RCC 7860 (cell line): Measurements from ENCODE around the gene LARP4B.

Experiments used
- DNase-seq: peaks from one replicate; pipeline ENCODE4 v3.0.0-alpha.2; 2015; ENCODE audit warnings: low spot score
- FAIRE-seq: peaks from 2 replicates; lab custom pipeline; 2012; peaks lifted over from hg19 to GRCh38; lab: Jason Lieb, UNC

LARP4B gene

DNA sequence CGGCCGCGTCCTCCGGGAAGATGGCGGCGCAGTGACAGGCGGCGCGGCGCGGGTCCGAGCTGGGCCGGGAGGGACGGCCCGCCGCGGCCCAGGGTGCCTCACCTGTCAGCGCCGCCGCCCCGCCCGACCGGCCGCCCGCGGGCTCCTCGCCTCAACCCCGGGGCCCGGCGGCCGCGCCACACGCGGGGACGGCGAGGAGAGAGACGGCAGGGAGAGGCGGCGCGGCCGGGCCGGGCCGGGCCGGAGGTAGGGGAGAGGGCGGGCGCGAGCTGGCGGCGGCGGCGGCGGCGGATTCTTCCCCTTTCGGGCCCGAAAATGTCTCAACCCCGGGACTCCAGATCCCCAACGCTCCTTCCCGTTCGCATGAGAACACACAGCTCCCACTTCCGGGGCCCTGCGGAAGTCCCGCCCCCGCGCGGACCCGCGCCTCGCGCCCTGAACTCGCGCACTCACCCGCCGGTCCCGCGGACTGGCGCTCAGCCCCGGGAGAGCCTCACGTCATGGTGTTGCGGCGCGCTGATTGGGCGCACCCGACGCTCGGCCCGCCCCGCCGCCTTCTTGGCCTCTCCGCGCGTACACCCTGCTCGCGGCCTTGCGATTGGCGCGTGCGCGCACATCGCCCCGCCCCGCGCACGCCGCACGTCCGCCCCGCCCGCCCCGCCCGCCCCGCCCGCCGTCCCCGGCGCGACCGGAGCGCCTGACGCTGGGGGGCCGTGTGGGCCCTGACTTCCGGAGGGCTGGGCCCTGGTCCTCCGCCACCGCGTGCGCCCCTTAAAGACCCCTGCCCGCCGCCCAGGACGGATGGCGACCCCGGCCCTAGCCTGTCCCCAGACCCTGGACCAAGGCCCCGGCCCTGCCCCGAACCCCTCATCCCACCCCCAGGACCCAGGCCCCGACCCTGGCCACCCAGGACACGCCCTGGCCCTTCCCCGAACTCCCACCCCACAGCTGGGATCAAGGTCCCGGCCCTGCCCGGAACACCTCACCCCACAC is at the start of gene LARP4B:
Gene LARP4B, minus strand, starts transcription at position 380 of the 993 bp plus-strand sequence. CDS start 45,984 bp downstream, outside the sequence.
- DNase-seq, result peak; percentile 96
- FAIRE-seq, result no peak

DNA sequence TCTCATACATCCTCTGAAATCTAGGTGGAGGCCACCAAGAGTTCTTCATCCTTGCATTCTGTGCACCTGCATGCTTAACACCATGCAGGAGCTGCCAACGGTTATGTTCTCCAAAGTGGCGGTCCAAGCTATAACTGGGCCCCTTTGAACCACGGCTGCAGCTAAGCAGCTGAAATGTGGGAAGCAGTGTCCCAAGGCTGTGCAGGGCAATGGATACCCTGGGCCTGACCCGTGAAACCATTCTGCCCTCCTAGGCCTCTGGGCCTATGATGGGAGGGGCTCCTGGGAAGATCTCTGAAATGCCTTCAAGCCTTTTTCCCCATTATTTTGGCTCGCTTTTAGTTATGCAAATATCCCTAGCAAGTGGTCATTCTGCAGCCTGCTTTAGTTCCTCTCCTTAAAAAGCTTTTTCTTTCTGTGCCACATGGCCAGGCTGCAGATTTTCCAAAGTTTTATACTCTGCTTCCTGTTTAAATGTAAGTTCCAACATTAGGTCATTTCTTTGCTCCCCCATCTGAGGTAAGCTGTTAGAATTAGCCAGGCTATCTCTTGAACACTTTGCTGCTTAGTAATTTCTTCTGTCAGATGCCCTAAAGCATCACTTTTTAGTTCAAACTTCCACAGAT is 49.1 kb upstream of the LARP4B start:
- FAIRE-seq (no peak), DNase-seq (no peak)

DNA sequence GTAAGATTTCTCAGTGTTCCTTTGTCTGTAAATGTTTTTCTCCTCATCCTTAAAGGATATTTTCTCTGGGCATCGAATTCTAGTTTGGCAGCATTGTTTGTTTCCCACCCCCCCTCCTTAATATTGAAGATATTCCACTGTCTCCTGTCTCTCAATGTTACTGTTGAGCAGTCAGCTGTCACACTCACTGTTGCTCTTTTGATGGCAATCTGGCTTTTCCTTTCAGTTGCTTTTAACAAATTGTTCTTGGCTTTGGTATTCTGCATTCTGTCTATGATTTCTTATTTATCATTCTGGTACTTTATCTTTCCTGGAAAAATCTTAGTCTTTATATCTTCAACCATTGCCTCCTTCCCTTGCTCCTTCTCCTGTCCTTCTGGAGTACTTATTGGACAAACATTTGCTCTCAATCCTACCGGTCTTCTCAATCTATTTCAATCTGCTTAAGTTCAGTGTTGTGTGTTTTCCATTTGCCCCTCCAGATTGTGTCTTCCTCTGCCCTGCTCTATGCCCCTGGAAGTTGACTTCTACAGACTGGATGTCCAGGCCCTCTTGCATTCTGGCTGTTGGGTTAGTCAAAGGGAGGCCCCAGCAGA is 47.4 kb upstream of the LARP4B start:
- DNase-seq (no peak), FAIRE-seq (no peak)

- DNase-seq (no peak), FAIRE-seq (no peak)
Measured at GRCh38 chr10:976316-976715, 44.8 kb upstream of the LARP4B start.

- DNase-seq, result no peak
Measured at GRCh38 chr10:974785-975074, 43.2 kb upstream of the LARP4B start.

DNA sequence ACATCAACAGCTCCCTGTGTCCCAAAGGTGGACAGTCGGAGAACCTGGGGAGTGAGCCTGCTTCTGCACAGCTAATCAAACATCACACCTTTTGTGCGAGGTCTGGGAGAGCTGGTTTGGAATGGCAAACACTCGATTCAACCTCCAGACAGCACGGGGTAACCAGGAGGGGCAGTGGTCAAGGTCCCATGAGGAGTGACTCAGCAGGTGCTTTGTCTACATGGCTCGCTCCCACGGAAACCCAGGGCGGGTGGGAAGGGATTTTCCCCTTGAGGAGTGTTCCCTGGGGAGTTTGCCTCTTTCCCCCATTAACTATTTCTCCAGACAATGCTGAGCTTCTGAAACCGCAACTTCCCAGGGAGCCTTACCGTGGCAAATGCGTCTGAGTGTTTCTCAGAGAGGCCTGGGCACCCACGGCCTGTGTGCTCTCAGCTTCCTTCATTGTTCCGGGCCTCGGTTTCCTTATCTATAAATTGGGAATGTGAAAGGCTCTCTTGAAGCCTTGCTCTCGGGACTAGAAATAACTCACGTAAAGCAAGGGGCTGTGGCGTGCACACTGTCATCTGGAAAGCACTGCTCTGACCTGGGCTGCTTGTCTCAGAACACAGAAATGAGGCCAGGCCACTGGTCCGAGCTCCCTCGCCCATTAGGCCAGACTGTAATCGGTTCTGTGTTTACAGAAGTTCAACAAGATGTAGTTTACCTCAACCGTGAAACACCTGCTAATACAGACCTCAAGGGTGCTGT is 42.7 kb upstream of the LARP4B start:
- DNase-seq, result peak; percentile 92
- peak; percentile 78 for FAIRE-seq

More at GRCh38 chr10:974785-975074, 43.2 kb upstream of the LARP4B start:
- no peak for FAIRE-seq

DNA sequence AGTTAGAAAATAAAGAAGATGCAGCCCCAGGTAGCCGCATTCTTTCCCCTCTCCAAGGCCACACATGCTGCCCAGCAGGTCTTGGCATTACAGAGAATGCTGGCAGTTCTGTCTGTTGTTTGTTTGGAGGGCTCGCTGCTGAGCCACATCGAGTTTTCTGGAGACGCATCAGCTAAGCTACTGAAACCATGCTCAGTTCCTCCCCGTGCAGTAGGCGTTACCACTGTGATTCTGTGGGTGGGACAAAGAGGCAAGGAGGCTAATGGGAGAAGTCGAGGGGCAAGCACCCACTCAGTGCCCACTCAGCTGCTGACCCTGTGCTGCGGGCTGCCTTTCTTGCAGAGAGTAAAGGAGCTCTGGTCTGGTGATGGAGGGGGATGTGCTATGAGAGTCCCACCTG is 41.3 kb upstream of the LARP4B start:
- FAIRE-seq (no peak), DNase-seq (no peak)

DNA sequence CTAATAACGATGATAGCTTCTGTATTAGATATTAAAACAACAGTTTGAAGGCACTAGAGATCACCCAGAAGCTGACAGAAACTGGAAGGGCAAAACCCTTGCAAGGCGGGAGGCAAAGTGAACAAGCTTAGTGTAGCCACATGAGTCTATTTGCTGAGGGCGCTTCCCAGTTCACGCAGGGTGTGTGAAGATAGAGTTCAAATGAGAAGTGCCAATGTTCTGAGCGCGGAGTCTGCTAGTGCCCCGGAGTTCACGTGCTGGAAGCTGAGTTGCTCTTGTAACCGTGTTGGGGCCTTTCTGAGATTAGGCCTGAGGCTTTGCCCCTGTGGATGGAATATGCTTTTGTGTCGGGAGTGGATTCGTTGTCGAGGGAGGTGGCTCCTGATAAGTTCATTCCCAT is 40.1 kb upstream of the LARP4B start:
- DNase-seq, result no peak
- FAIRE-seq, result no peak

- FAIRE-seq (no peak), DNase-seq (no peak)
Measured at GRCh38 chr10:971150-971542, 39.6 kb upstream of the LARP4B start.

- DNase-seq, result peak; percentile 11
- FAIRE-seq, result no peak
Measured at GRCh38 chr10:970311-971149, 39.0 kb upstream of the LARP4B start.

DNA sequence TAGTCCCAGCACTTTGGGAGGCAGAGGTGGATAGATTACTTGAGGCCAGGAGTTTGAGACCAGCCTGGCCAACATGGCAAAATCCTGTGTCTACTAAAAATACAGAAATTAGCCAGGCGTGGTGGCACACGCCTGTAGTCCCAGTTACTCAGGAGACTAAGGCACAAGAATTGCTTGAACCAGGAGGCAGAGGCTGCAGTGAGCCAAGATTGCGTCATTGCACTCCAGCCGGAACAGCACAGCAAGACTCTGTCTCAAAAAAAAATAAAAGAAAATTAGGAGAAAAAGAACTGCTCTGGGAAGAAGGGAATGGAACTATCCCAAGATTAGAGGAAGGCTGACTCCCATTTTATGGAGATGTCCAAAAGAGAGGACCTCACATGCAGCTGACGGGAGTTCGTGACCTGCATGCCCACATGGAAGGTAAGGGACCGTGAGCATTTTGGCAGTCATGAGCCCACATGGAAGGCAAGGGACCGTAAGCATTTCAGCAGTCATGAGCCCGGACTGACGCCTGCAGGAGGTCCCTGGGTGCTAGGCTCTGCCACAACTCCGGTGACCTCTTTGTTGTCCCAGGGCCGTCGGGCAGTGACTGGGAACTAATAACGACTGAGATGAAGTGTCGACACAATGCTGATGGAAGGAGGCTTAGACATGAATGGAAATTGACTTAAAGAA is 38.1 kb upstream of the LARP4B start:
- no peak for DNase-seq
- FAIRE-seq, result no peak

DNA sequence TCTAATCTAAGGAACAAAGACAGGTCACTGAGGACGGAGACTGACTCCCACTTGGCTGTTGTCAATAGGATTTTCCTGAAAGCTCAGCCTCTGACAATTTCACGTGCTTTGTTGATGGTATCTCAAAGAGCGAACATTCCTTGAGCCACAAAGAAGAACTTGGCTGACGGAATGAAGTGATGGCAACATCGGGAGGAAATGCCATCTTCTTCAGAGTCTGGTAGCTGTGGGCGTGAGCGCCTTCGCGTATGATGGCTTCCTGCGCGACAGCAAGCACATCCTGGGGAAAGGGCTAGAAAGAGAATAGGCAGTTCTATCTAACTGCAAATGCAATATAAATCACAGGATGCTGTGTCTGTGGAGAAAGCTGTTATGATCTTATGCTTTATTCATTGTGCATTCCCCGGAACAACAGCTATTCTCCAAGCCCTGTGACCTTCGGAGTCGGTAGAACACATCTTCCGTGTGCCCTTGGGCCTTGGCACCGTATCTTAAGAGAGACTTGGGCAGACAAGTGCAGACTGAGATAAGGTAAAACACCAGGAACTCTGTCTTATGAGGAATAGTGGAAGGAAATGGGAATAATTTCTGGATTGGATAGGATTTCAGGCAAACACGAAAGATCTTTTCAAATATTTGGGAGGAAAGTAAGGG is 37.2 kb upstream of the LARP4B start:
- no peak for DNase-seq
- FAIRE-seq, result no peak

DNA sequence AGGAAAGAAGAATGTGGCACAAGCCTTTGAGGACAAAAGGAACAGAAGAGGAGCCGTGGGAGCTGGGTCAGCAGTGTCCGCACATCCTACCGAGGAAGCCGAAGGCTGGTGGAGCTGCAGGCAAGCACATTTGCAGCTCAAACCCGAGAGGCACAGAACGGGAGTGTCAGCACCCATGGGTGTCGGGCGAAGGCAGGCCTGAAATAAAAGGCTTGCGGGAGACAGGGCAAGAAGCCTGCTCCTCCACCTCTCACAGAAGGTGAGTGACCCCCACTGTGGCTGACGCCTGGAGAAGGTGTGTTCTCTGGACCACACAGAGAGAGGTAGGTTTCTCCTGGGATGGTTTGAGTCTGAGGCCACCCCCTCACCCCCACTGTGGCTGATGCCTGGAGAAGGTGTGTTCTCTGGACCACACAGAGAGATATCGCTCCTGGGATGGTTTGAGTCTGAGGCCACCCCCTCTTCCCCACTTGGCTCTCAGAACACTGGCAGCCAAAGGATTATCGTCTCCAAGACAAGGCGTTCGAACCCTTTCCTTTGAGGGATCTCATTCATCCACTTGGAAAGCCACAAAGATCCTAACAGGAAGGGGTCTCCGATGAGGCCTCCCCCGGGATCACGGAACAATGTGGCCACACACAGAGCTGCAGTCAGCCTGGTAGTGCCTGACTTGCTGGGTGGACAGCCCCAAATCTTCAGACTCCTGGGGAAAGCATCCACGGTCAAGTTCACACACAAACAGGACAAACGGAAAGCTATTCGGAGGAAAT is 35.1 kb upstream of the LARP4B start:
- DNase-seq (no peak), FAIRE-seq (no peak)

- FAIRE-seq (no peak), DNase-seq (no peak)
Measured at GRCh38 chr10:964988-965417, 33.5 kb upstream of the LARP4B start.

- FAIRE-seq, result no peak
- DNase-seq, result no peak
Measured at GRCh38 chr10:964321-964987, 32.9 kb upstream of the LARP4B start.

GRCh38 chr10:963655-964054 is 32.1 kb upstream of the LARP4B start:
- DNase-seq (no peak), FAIRE-seq (no peak)

- DNase-seq (no peak), FAIRE-seq (no peak)
Measured at GRCh38 chr10:963186-963585, 31.7 kb upstream of the LARP4B start.

GRCh38 chr10:962342-962741 is 30.8 kb upstream of the LARP4B start:
- FAIRE-seq (no peak), DNase-seq (no peak)
